ENCODE data around the gene NKD2.
"Not testable (repeated sequence)": the region's sequence is repeated elsewhere in the genome, so short reads cannot be mapped to it uniquely, and the experiment has no call there.

NKD2 gene

GRCh38 chr5:1075931-1076330, 67.3 kb downstream of the NKD2 start:
- no peak for DNase-seq

GRCh38 chr5:1076406-1076805, 67.8 kb downstream of the NKD2 start:
- DNase-seq = no peak

GRCh38 chr5:1077026-1077425, 68.4 kb downstream of the NKD2 start:
- no peak for DNase-seq

GRCh38 chr5:1077491-1078020, 69.0 kb downstream of the NKD2 start:
- DNase-seq = no peak

- no peak for DNase-seq
These were observed 69.6 kb downstream of the NKD2 start for GRCh38 chr5:1078206-1078605.

- DNase-seq = no peak
These were observed 70.2 kb downstream of the NKD2 start for GRCh38 chr5:1078851-1079250.

- no peak for DNase-seq
These were observed 70.9 kb downstream of the NKD2 start for GRCh38 chr5:1079486-1079885.

- no peak for DNase-seq
These were observed 71.4 kb downstream of the NKD2 start for GRCh38 chr5:1079961-1080360.

GRCh38 chr5:1080432-1080831, 71.8 kb downstream of the NKD2 start:
- DNase-seq = no peak

GRCh38 chr5:1081519-1081918, 72.9 kb downstream of the NKD2 start:
- no peak for DNase-seq

GRCh38 chr5:1083026-1083425, 74.4 kb downstream of the NKD2 start:
- DNase-seq = not testable (repeated sequence)

- DNase-seq = no peak
These were observed 75.4 kb downstream of the NKD2 start for GRCh38 chr5:1083823-1084605.

GRCh38 chr5:1085391-1085790, 76.8 kb downstream of the NKD2 start:
- DNase-seq = no peak

- DNase-seq = no peak
These were observed 77.5 kb downstream of the NKD2 start for GRCh38 chr5:1086137-1086536.

- no peak for DNase-seq
These were observed 78.3 kb downstream of the NKD2 start for GRCh38 chr5:1086871-1087270.

- no peak for DNase-seq
These were observed 78.8 kb downstream of the NKD2 start for GRCh38 chr5:1087428-1087827.

- DNase-seq = no peak
These were observed 79.4 kb downstream of the NKD2 start for GRCh38 chr5:1088031-1088430.

Measured in fibroblast of skin of back (primary cell).